ENCODE results near the gene TFAP2D. TPM values are rescaled to one million over a fixed set of nuclear protein-coding genes. Genes with fewer than 3 reads are reported as not detected.

The TFAP2D gene
- not detected in 2 replicates for polyA plus RNA-seq (2013)

DNA sequence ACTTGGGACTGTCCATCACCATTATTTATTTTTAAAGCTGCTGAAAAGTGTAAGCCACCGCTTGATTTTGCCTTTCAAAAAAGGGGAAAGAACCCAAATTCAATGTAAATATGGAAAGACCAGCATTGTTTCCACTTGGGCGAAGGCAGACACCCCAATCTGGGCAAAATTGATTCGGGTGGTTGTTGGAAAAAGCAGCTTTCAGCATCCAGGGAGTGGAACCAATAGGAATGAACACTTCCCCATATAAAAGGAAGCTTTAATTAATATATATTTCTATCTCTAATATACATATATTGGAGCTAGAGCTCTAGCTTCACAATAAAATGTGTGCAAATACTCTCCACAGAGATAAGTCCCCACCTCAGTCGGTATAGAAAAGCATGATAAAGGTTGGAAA lies at the start of gene TFAP2D:
TFAP2D (plus strand) TSS at position 301 of the 400 bp plus-strand sequence. CDS start 530 bp downstream, outside the sequence.
- H3K27ac ChIP-seq (ENCODE audit: low read depth, low read length) = no peak within 1 kb of the TSS
- H3K79me1 ChIP-seq (ENCODE audit: low read length) = no peaks in the 10 kb centered on the region
- H2AFZ ChIP-seq (ENCODE audit: insufficient read depth, low read length, poor library complexity) = no peak within 1 kb of the TSS
- H3K4me1 ChIP-seq (ENCODE audit: control insufficient read depth in 1 of 2, insufficient read depth in 2 of 2, low read length in 2 of 2) = peaks cover 0 to 5% of the 10 kb centered on the region in 2 experiments
- H3K14ac ChIP-seq (ENCODE audit: low read length) = no peak within 1 kb of the TSS
- no peak within 1 kb of the TSS for H3K4ac ChIP-seq (ENCODE audit: low read depth, low read length)
- H4K91ac ChIP-seq (ENCODE audit: low read depth, low read length) = no peak within 1 kb of the TSS
- no peak within 1 kb of the TSS for H3K23ac ChIP-seq (ENCODE audit: low read length)
- H3K27me3 ChIP-seq (ENCODE audit: insufficient read depth, low read length) = peaks cover 71% of the 10 kb centered on the region
- H3K9me3 ChIP-seq (ENCODE audit: insufficient read depth, low read depth, low read length) = peaks cover 3% of the 10 kb centered on the region
- no peak within 1 kb of the TSS for H3K4me2 ChIP-seq (ENCODE audit: low read length)
- no CpG with 5 or more reads among the region's 4 CpGs for WGBS (ENCODE audit: extremely low coverage, insufficient coverage, insufficient read length)
- no peaks in the 10 kb centered on the region for H3K36me3 ChIP-seq (ENCODE audit: control insufficient read depth in 1 of 2, insufficient read depth in 2 of 2, low read length in 2 of 2)
- no peak within 1 kb of the TSS for H3K9ac ChIP-seq (ENCODE audit: low read length)
- no peak within 1 kb of the TSS for H4K12ac ChIP-seq (ENCODE audit: low read depth, low read length)
- no peaks in the 10 kb centered on the region for H3K79me2 ChIP-seq (ENCODE audit: control insufficient read depth, insufficient read depth, low read length, poor library complexity)
- H2BK12ac ChIP-seq (ENCODE audit: low read length) = no peak within 1 kb of the TSS
- H2BK120ac ChIP-seq (ENCODE audit: insufficient read depth, low read length, poor library complexity) = no peak within 1 kb of the TSS
- H2AK5ac ChIP-seq (ENCODE audit: low read length) = no peak within 1 kb of the TSS
- no peak within 1 kb of the TSS for H3K4me3 ChIP-seq (ENCODE audit: low read depth, low read length)
- no peak for DNase-seq
- no peak within 1 kb of the TSS for H3K18ac ChIP-seq (ENCODE audit: low read length)
- H4K8ac ChIP-seq (ENCODE audit: low read depth, low read length) = no peak within 1 kb of the TSS
- no peak within 1 kb of the TSS for H2BK5ac ChIP-seq (ENCODE audit: low read depth, low read length, poor library complexity)

DNA sequence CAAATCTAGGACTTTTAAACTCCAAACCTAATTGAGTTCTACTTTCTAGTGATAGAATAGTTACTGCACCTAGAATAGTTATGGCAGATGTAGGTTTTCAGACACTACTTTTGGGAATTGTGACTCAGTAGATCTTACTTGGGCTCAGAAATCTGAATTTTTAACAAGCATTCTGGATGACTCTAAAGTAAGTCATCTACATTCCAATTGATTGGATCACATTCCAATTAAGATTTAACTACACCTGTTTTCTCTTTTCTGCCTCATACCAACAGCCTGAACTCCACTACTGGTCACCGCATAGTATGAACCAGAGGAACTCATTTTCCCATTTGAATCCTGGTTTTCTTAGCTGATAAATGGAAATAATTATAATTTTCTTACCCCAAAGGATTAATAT lies 49.5 kb upstream of the TFAP2D start:
- no peak overlapping the region for H3K4me3 ChIP-seq (ENCODE audit: low read depth, low read length)
- H3K27ac ChIP-seq (ENCODE audit: low read depth, low read length) = no peak overlapping the region
- no peak overlapping the region for H3K4me2 ChIP-seq (ENCODE audit: low read length)
- H3K18ac ChIP-seq (ENCODE audit: low read length) = no peak overlapping the region
- no peak overlapping the region for H2BK12ac ChIP-seq (ENCODE audit: low read length)
- no peaks in the 10 kb centered on the region for H3K4me1 ChIP-seq (ENCODE audit: control insufficient read depth in 1 of 2, insufficient read depth in 2 of 2, low read length in 2 of 2)
- H3K79me2 ChIP-seq (ENCODE audit: control insufficient read depth, insufficient read depth, low read length, poor library complexity) = no peaks in the 10 kb centered on the region
- peak in 1 of 2 donors; percentile 59 for DNase-seq
- no CpG with 5 or more reads among the region's 1 CpG for WGBS (ENCODE audit: extremely low coverage, insufficient coverage, insufficient read length)
- H3K14ac ChIP-seq (ENCODE audit: low read length) = no peak overlapping the region
- no peaks in the 10 kb centered on the region for H3K79me1 ChIP-seq (ENCODE audit: low read length)
- no peak overlapping the region for H3K9ac ChIP-seq (ENCODE audit: low read length)
- H2BK5ac ChIP-seq (ENCODE audit: low read depth, low read length, poor library complexity) = no peak overlapping the region
- no peaks in the 10 kb centered on the region for H3K27me3 ChIP-seq (ENCODE audit: insufficient read depth, low read length)
- no peak overlapping the region for H3K23ac ChIP-seq (ENCODE audit: low read length)
- no peak overlapping the region for H2BK120ac ChIP-seq (ENCODE audit: insufficient read depth, low read length, poor library complexity)
- H4K8ac ChIP-seq (ENCODE audit: low read depth, low read length) = no peak overlapping the region
- no peak overlapping the region for H3K4ac ChIP-seq (ENCODE audit: low read depth, low read length)
- H4K12ac ChIP-seq (ENCODE audit: low read depth, low read length) = no peak overlapping the region
- H4K91ac ChIP-seq (ENCODE audit: low read depth, low read length) = no peak overlapping the region
- H3K36me3 ChIP-seq (ENCODE audit: control insufficient read depth in 1 of 2, insufficient read depth in 2 of 2, low read length in 2 of 2) = no peaks in the 10 kb centered on the region
- no peak overlapping the region for H2AK5ac ChIP-seq (ENCODE audit: low read length)
- H2AFZ ChIP-seq (ENCODE audit: insufficient read depth, low read length, poor library complexity) = no peak overlapping the region
- no peaks in the 10 kb centered on the region for H3K9me3 ChIP-seq (ENCODE audit: insufficient read depth, low read depth, low read length)

DNA sequence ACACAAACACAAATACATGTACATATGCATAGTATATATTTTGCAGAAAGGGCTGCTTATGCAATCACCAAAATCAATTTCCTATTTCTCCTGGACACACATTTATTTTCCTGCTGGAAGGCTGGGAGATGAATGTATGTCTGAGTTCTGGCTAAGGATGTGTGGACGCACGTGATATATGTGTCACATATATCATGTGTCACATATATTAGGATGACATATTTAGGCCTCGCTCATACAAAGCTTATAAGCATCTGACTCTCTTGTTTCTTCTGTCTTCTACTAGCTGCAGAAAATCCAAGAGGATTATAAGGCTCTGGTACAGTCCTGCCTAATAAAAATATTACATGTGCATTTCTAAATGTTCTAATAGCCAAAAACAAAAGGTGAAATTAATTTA lies 47.2 kb upstream of the TFAP2D start:
- Histone ChIP-seq H3K9ac (ENCODE audit: low read length) (no peak overlapping the region), H3K9me3 (ENCODE audit: insufficient read depth, low read depth, low read length) (no peaks in the 10 kb centered on the region), H3K4me3 (ENCODE audit: low read depth, low read length) (no peak overlapping the region), H3K27ac (ENCODE audit: low read depth, low read length) (no peak overlapping the region), H2AK5ac (ENCODE audit: low read length) (no peak overlapping the region), H2BK5ac (ENCODE audit: low read depth, low read length, poor library complexity) (no peak overlapping the region), H3K18ac (ENCODE audit: low read length) (no peak overlapping the region), H3K14ac (ENCODE audit: low read length) (no peak overlapping the region), H3K4ac (ENCODE audit: low read depth, low read length) (no peak overlapping the region), H3K23ac (ENCODE audit: low read length) (no peak overlapping the region), H4K8ac (ENCODE audit: low read depth, low read length) (no peak overlapping the region), H3K79me2 (ENCODE audit: control insufficient read depth, insufficient read depth, low read length, poor library complexity) (no peaks in the 10 kb centered on the region), H3K4me1 (ENCODE audit: control insufficient read depth in 1 of 2, insufficient read depth in 2 of 2, low read length in 2 of 2) (no peaks in the 10 kb centered on the region), H3K27me3 (ENCODE audit: insufficient read depth, low read length) (no peaks in the 10 kb centered on the region), H3K79me1 (ENCODE audit: low read length) (no peaks in the 10 kb centered on the region), H3K36me3 (ENCODE audit: control insufficient read depth in 1 of 2, insufficient read depth in 2 of 2, low read length in 2 of 2) (no peaks in the 10 kb centered on the region), H4K91ac (ENCODE audit: low read depth, low read length) (no peak overlapping the region), H2AFZ (ENCODE audit: insufficient read depth, low read length, poor library complexity) (no peak overlapping the region), H4K12ac (ENCODE audit: low read depth, low read length) (no peak overlapping the region), H2BK120ac (ENCODE audit: insufficient read depth, low read length, poor library complexity) (no peak overlapping the region), H3K4me2 (ENCODE audit: low read length) (no peak overlapping the region), H2BK12ac (ENCODE audit: low read length) (no peak overlapping the region)
- no peak for DNase-seq
- no CpG with 5 or more reads among the region's 3 CpGs for WGBS (ENCODE audit: extremely low coverage, insufficient coverage, insufficient read length)

DNA sequence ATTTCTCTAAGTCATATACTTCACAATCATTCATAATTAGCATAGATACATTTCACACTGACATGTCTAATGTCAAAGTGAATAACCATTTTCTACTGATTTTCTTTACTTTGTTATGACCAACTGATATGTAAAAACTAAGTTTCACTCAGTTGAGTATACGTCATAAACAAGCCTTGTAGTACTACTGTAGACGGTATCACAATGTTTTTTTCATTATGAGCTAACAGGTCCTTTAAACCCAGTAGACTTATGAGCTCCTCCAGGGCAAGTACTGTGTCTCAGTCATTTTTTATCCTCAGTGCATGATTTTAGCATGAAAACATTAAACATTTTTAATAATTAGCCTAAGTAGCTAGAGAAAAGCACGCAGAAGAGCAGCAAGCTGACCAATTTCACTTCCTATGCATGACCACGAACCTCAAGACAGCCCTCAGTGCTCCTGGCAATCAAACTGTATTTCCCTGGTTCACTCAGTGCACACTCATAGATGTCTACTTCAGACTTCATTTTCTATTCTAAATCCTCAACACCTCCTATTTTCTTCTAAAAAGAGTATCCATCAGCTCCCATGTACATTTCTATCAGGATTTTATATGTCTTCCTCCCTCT lies 32.0 kb upstream of the TFAP2D start:
- no CpG with 5 or more reads among the region's 4 CpGs for WGBS (ENCODE audit: extremely low coverage, insufficient coverage, insufficient read length)

More for the DNA sequence above, 32.0 kb upstream of the TFAP2D start:
- Histone ChIP-seq H3K23ac (ENCODE audit: low read length) (no peak overlapping the region), H3K27me3 (ENCODE audit: insufficient read depth, low read length) (no peaks in the 10 kb centered on the region), H3K9ac (ENCODE audit: low read length) (no peak overlapping the region), H2BK12ac (ENCODE audit: low read length) (no peak overlapping the region), H3K79me2 (ENCODE audit: control insufficient read depth, insufficient read depth, low read length, poor library complexity) (no peaks in the 10 kb centered on the region), H3K36me3 (ENCODE audit: control insufficient read depth in 1 of 2, insufficient read depth in 2 of 2, low read length in 2 of 2) (no peaks in the 10 kb centered on the region), H2AK5ac (ENCODE audit: low read length) (no peak overlapping the region), H3K79me1 (ENCODE audit: low read length) (no peaks in the 10 kb centered on the region), H3K4me2 (ENCODE audit: low read length) (no peak overlapping the region), H2BK120ac (ENCODE audit: insufficient read depth, low read length, poor library complexity) (no peak overlapping the region), H3K18ac (ENCODE audit: low read length) (no peak overlapping the region), H4K91ac (ENCODE audit: low read depth, low read length) (no peak overlapping the region), H3K4ac (ENCODE audit: low read depth, low read length) (no peak overlapping the region), H3K4me3 (ENCODE audit: low read depth, low read length) (no peak overlapping the region), H4K12ac (ENCODE audit: low read depth, low read length) (no peak overlapping the region), H3K14ac (ENCODE audit: low read length) (no peak overlapping the region), H3K9me3 (ENCODE audit: insufficient read depth, low read depth, low read length) (peaks cover under 1% of the 10 kb centered on the region), H2AFZ (ENCODE audit: insufficient read depth, low read length, poor library complexity) (no peak overlapping the region), H3K27ac (ENCODE audit: low read depth, low read length) (no peak overlapping the region), H3K4me1 (ENCODE audit: control insufficient read depth in 1 of 2, insufficient read depth in 2 of 2, low read length in 2 of 2) (no peaks in the 10 kb centered on the region), H4K8ac (ENCODE audit: low read depth, low read length) (no peak overlapping the region), H2BK5ac (ENCODE audit: low read depth, low read length, poor library complexity) (no peak overlapping the region)
- DNase-seq = no peak
